ENCODE data around the gene RNPEP. TPM values are rescaled to one million over a fixed set of nuclear protein-coding genes. Genes with fewer than 3 reads are reported as not detected.

Gene RNPEP
- total and polyA plus RNA-seq, 2 of the 13 experiments (the other 11 are each of a cell fraction or from before 2014, with no cell fraction given): 20.6 to 38.4 TPM

- TF ChIP-seq ZNF800 (CRISPR knock-in tag; IDR thresholded peaks at IDR 0.05) (no peak), MTF1 (CRISPR knock-in tag; IDR thresholded peaks at IDR 0.05) (no peak), BRD4 (CRISPR knock-in tag; IDR thresholded peaks at IDR 0.05) (no peak), GLMP (CRISPR knock-in tag; IDR thresholded peaks at IDR 0.05; ENCODE audit: borderline replicate concordance) (no peak), EP300 (IDR thresholded peaks at IDR 0.05; ENCODE audit: low read depth in 2 of 2, low read length in 2 of 2) (no peak), EP300 (CRISPR knock-in tag; IDR thresholded peaks at IDR 0.05; ENCODE audit: borderline replicate concordance) (no peak), ARID4A (CRISPR knock-in tag; IDR thresholded peaks at IDR 0.05; ENCODE audit: borderline replicate concordance) (0 out of 2 replicates have a peak, but pooled peaks have one; percentile 3), ZNF709 (CRISPR knock-in tag; IDR thresholded peaks at IDR 0.05) (no peak), POLR2G (IDR thresholded peaks at IDR 0.05; ENCODE audit: low read depth, low read length) (no peak)
Observed at GRCh38 chr1:202017749-202018467, 35.5 kb downstream of the RNPEP start (continued).

Data from HepG2 (cell line).